K562 (cell line): ENCODE measurements around the gene RAD23B. TPM values are rescaled to one million over a fixed set of nuclear protein-coding genes. Genes with fewer than 3 reads are reported as not detected.

Experiments used
- ARHGAP35 ChIP-seq: fragments of 450-650 bp; IDR thresholded peaks from 2 replicates; pipeline ENCODE4 v1.6.1; 2018; ENCODE audit not compliant: partially characterized antibody
- FOS ChIP-seq: IDR thresholded peaks from 3 replicates; pipeline ENCODE4 v1.6.1; 2011; ENCODE audit not compliant: insufficient read length; ENCODE audit errors: extremely low read depth
- HNRNPL ChIP-seq: fragments of 200-400 bp; formaldehyde crosslinking; IDR thresholded peaks from 2 replicates; pipeline ENCODE4 v1.6.1; 2017; ENCODE audit warnings: low read depth, mild to moderate bottlenecking, low read length
- KAT7 ChIP-seq: sonication (generic); formaldehyde crosslinking; IDR thresholded peaks from 2 replicates; pipeline ENCODE4 v1.8.0; 2022; ENCODE audit warnings: missing genetic modification reagents, mild to moderate bottlenecking, borderline replicate concordance
- LEF1 ChIP-seq: fragments of 450-650 bp; IDR thresholded peaks from 2 replicates; pipeline ENCODE4 v1.6.1; 2016; ENCODE audit warnings: mild to moderate bottlenecking
- MCM2 ChIP-seq: fragments of 450-650 bp; IDR thresholded peaks from 2 replicates; pipeline ENCODE4 v1.6.1; 2017; ENCODE audit warnings: low read depth, mild to moderate bottlenecking
- MIER1 ChIP-seq: fragments of 450-650 bp; IDR thresholded peaks from 2 replicates; pipeline ENCODE4 v1.6.1; 2016; ENCODE audit warnings: antibody characterized with exemption, mild to moderate bottlenecking, low read depth
- NFE2 ChIP-seq: IDR thresholded peaks from 2 replicates; pipeline ENCODE4 v1.6.1; 2014; ENCODE audit warnings: antibody characterized with exemption, low read depth
- PRPF4 ChIP-seq: fragments of 200-400 bp; formaldehyde crosslinking; IDR thresholded peaks from one replicate; pipeline ENCODE4 v1.6.1; 2017; ENCODE audit warnings: low read length, low read depth, mild to moderate bottlenecking; ENCODE audit not compliant: insufficient read depth, poor library complexity, severe bottlenecking
- PTBP1 ChIP-seq: fragments of 200-400 bp; formaldehyde crosslinking; IDR thresholded peaks from 2 replicates; pipeline ENCODE4 v1.6.1; 2017; ENCODE audit warnings: low read depth, low read length
- SETDB1 ChIP-seq: IDR thresholded peaks from one replicate; pipeline ENCODE4 v1.6.1; 2012; ENCODE audit warnings: low read length, control low read depth, inconsistent platforms
- SMARCC2 ChIP-seq: fragments of 450-650 bp; IDR thresholded peaks from 2 replicates; pipeline ENCODE4 v1.6.1; 2017; ENCODE audit warnings: antibody characterized with exemption, moderate library complexity, mild to moderate bottlenecking, low read depth
- SOX6 ChIP-seq: fragments of 450-650 bp; IDR thresholded peaks from 2 replicates; pipeline ENCODE4 v1.6.1; 2014; ENCODE audit warnings: mild to moderate bottlenecking
- SRSF1 ChIP-seq: fragments of 200-400 bp; formaldehyde crosslinking; IDR thresholded peaks from 2 replicates; pipeline ENCODE4 v1.6.1; 2017; ENCODE audit warnings: mild to moderate bottlenecking, low read depth, low read length, moderate library complexity
- TAF1 ChIP-seq: IDR thresholded peaks from 2 replicates; pipeline ENCODE4 v1.6.1; 2011; ENCODE audit warnings: mild to moderate bottlenecking, low read length, moderate library complexity; ENCODE audit not compliant: insufficient read depth, control insufficient read depth, severe bottlenecking; ENCODE audit errors: extremely low read depth
- ZNF212 ChIP-seq: fragments of 450-650 bp; formaldehyde crosslinking; IDR thresholded peaks from 2 replicates; pipeline ENCODE4 v1.4.0; 2020; ENCODE audit warnings: mild to moderate bottlenecking
- ZNF354B ChIP-seq: fragments of 250-450 bp; sonication (Bioruptor Pico); IDR thresholded peaks from 2 replicates; pipeline ENCODE4 v1.4.0; 2020
- polyA plus RNA-seq, 8 experiments: library from polyadenylated mRNA; depleted of rRNA in 4 of 8; stranded (reverse) in 5 of 8; unstranded in 3 of 8; fragments of >200 nt; fragmentation: Nextera tagmentation in 2 of 8; fragmentation: Illumina TruSeq in 1 of 8; extraction: Ambion mirVana in 2 of 8; extraction: Trizol in 1 of 8; gene quantifications; 2 replicates each; pipeline versions ENCODE4 v1.2.1 to v1.2.3, GENCODE V29; 2011 to 2014; ENCODE audit warnings: inconsistent platforms in 1 of 8, missing spikeins in 1 of 8
- total RNA-seq, 7 experiments: library from RNA; depleted of rRNA in 6 of 7; stranded (reverse); fragments of >200 nt in 6 of 7; fragmentation: Illumina TruSeq in 2 of 7; extraction: Trizol in 2 of 7; gene quantifications; 2 replicates each; pipeline versions ENCODE4 v1.2.1 to v1.2.3, GENCODE V29; 2011 to 2021; ENCODE audit warnings: low replicate concordance in 1 of 7
- TF ChIP-seq, protein P1 (sequence below): fragments of 250-450 bp; sonication (Bioruptor Pico); IDR thresholded peaks from 2 replicates; pipeline ENCODE4 v1.5.0; 2021; ENCODE audit warnings: mild to moderate bottlenecking, borderline replicate concordance
- TF ChIP-seq, protein P2 (sequence below): fragments of 450-650 bp; formaldehyde crosslinking; IDR thresholded peaks from 2 replicates; pipeline ENCODE4 v1.4.0; 2020; ENCODE audit warnings: mild to moderate bottlenecking
- TF ChIP-seq, protein P3 (sequence below): sonication (generic); formaldehyde crosslinking; IDR thresholded peaks from 2 replicates; pipeline ENCODE4 v1.8.1; 2022; ENCODE audit warnings: missing genetic modification reagents
- TF ChIP-seq, protein P4 (sequence below): IDR thresholded peaks from 2 replicates; pipeline ENCODE4 v1.6.1; 2011; ENCODE audit not compliant: insufficient read length; ENCODE audit errors: extremely low read depth
- TF ChIP-seq, protein P5 (sequence below): sonication (generic); formaldehyde crosslinking; IDR thresholded peaks from 2 replicates; pipeline ENCODE4 v1.8.0; 2022; ENCODE audit warnings: mild to moderate bottlenecking, missing genetic modification reagents

RAD23B gene
- total and polyA plus RNA-seq, 9 of the 15 experiments (the other 6 are each of a cell fraction or from before 2014, with no cell fraction given): 14.5 to 184 (median 114) TPM

DNA sequence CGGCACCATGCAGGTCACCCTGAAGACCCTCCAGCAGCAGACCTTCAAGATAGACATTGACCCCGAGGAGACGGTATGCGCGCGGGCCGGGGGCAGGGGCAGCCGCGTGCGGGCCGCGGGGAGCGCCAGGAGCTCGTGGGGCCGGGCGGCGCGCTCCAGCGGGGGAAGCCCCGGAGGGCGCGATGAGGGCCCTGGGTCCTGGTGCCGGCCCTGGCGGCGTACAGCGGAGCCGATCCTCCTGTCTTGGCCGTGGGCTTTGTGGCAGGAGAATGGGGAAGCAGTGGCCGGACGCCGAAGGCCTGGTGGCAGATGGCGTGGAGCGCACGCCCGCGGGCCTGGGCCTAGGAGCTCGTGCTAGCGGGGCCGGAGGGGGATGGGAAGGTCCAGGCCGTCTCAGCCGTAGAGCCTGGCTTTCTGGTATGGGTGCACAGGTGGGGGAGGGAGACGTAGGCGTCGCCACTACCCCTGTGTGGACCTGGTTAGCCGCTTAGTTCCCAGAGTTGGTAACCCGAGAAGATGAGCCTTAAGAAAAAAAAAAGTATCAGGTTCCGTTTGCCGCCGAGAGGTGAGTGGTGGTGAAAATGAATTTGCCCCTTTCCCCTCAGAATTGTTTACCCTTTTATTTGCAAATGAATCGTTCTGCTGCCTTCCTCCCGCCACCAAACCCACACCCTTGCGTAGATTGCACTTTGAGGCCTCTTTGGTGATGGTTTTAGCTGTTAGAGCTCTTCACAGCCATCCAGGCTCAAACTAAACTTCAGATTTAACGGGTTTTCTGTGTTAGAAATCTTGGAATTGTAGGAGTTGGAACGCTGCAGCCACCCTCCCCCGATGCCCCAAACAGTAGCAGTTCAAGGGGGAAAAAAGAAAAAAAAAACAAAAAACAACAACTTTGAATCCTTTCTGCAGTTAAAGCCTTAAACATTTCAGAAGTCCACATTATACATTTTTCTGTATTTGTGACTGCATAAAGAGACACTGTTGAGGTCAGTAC lies 841 bp downstream of the RAD23B start (continued):
- TF ChIP-seq SMARCC2 (no peak), KAT7 (CRISPR knock-in tag) (peak; percentile 82; the same call in 1 of the 2 replicates), SRSF1 (no peak), ARHGAP35 (no peak), FOS (no peak), SETDB1 (no peak), SOX6 (no peak; the same call in 1 of the 2 replicates), PTBP1 (no peak), ZNF354B (CRISPR knock-in tag) (no peak), PRPF4 (no peak), HNRNPL (no peak), LEF1 (no peak), NFE2 (no peak), MCM2 (no peak), ZNF212 (CRISPR knock-in tag) (no peak), TAF1 (peak; percentile 51), MIER1 (no peak)
- TF ChIP-seq, protein P1, sequence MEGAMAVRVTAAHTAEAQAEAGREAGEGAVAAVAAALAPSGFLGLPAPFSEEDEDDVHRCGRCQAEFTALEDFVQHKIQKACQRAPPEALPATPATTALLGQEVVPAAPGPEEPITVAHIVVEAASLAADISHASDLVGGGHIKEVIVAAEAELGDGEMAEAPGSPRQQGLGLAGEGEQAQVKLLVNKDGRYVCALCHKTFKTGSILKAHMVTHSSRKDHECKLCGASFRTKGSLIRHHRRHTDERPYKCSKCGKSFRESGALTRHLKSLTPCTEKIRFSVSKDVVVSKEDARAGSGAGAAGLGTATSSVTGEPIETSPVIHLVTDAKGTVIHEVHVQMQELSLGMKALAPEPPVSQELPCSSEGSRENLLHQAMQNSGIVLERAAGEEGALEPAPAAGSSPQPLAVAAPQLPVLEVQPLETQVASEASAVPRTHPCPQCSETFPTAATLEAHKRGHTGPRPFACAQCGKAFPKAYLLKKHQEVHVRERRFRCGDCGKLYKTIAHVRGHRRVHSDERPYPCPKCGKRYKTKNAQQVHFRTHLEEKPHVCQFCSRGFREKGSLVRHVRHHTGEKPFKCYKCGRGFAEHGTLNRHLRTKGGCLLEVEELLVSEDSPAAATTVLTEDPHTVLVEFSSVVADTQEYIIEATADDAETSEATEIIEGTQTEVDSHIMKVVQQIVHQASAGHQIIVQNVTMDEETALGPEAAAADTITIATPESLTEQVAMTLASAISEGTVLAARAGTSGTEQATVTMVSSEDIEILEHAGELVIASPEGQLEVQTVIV (CRISPR knock-in tag): peak; percentile 73; the same call in 1 of the 2 replicates
- TF ChIP-seq, protein P2, sequence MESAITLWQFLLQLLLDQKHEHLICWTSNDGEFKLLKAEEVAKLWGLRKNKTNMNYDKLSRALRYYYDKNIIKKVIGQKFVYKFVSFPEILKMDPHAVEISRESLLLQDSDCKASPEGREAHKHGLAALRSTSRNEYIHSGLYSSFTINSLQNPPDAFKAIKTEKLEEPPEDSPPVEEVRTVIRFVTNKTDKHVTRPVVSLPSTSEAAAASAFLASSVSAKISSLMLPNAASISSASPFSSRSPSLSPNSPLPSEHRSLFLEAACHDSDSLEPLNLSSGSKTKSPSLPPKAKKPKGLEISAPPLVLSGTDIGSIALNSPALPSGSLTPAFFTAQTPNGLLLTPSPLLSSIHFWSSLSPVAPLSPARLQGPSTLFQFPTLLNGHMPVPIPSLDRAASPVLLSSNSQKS (CRISPR knock-in tag): no peak
- TF ChIP-seq, protein P3, sequence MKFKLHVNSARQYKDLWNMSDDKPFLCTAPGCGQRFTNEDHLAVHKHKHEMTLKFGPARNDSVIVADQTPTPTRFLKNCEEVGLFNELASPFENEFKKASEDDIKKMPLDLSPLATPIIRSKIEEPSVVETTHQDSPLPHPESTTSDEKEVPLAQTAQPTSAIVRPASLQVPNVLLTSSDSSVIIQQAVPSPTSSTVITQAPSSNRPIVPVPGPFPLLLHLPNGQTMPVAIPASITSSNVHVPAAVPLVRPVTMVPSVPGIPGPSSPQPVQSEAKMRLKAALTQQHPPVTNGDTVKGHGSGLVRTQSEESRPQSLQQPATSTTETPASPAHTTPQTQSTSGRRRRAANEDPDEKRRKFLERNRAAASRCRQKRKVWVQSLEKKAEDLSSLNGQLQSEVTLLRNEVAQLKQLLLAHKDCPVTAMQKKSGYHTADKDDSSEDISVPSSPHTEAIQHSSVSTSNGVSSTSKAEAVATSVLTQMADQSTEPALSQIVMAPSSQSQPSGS (CRISPR knock-in tag): no peak
- TF ChIP-seq, protein P4, sequence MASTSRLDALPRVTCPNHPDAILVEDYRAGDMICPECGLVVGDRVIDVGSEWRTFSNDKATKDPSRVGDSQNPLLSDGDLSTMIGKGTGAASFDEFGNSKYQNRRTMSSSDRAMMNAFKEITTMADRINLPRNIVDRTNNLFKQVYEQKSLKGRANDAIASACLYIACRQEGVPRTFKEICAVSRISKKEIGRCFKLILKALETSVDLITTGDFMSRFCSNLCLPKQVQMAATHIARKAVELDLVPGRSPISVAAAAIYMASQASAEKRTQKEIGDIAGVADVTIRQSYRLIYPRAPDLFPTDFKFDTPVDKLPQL: no peak
- TF ChIP-seq, protein P5, sequence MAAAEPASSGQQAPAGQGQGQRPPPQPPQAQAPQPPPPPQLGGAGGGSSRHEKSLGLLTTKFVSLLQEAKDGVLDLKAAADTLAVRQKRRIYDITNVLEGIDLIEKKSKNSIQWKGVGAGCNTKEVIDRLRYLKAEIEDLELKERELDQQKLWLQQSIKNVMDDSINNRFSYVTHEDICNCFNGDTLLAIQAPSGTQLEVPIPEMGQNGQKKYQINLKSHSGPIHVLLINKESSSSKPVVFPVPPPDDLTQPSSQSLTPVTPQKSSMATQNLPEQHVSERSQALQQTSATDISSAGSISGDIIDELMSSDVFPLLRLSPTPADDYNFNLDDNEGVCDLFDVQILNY: no peak
